HEK293 (cell line): ENCODE data around the gene OSTF1.

Source experiments
- CTCF ChIA-PET: fragments of 350-600 bp; formaldehyde crosslinking; extraction: SDS; loops from one replicate; lab custom pipeline; 2021; ENCODE audit warnings: antibody characterized with exemption; lab: Yijun Ruan, JAX
- POLR2A ChIA-PET: fragments of 300-600 bp; formaldehyde crosslinking; extraction: SDS; loops from one replicate; lab custom pipeline; 2020; ENCODE audit warnings: antibody characterized with exemption, inconsistent platforms; lab: Yijun Ruan, JAX
- H3K27ac ChIP-seq: fragments of 200-500 bp; sonication (Bioruptor generic); 2 replicates; pipeline ENCODE4 v1.5.1; 2014; ENCODE audit warnings: low read depth, low read length, control low read depth, inconsistent platforms; ENCODE audit errors: extremely low read depth
- H3K36me3 ChIP-seq, 2 experiments: fragments of 200-500 bp in 1 of 2; sonication (Bioruptor generic) in 1 of 2; 1 replicate in 1 of 2; 2 replicates in 1 of 2; pipeline ENCODE4 v1.5.1; 2014 to 2017; ENCODE audit warnings: inconsistent platforms in 2 of 2, low read length in 2 of 2; ENCODE audit not compliant: control insufficient read depth in 2 of 2, insufficient read depth in 1 of 2
- H3K4me1 ChIP-seq: fragments of 200-500 bp; sonication (Bioruptor generic); 2 replicates; pipeline ENCODE4 v1.5.1; 2014; ENCODE audit warnings: mild to moderate bottlenecking, low read length, inconsistent platforms; ENCODE audit not compliant: control insufficient read depth, insufficient read depth
- H3K4me3 ChIP-seq: 2 replicates; pipeline ENCODE4 v1.5.1; 2011; ENCODE audit warnings: low read depth, mild to moderate bottlenecking, control low read depth, low read length, moderate library complexity
- H3K9me3 ChIP-seq: fragments of 200-500 bp; sonication (Bioruptor generic); 2 replicates; pipeline ENCODE4 v1.5.1; 2014; ENCODE audit warnings: low read depth, low read length, inconsistent platforms; ENCODE audit not compliant: control insufficient read depth, insufficient read depth
- EGR2 ChIP-seq: fragments of 450-650 bp; formaldehyde crosslinking; IDR thresholded peaks from 2 replicates; pipeline ENCODE4 v1.5.1; 2016; ENCODE audit warnings: low read depth, missing biosample characterization, missing genetic modification characterization
- HOXA7 ChIP-seq: sonication (generic); formaldehyde crosslinking; IDR thresholded peaks from 2 replicates; pipeline ENCODE4 v1.8.1; 2022; ENCODE audit warnings: missing genetic modification reagents, borderline replicate concordance
- MEIS1 ChIP-seq: sonication (generic); formaldehyde crosslinking; IDR thresholded peaks from 2 replicates; pipeline ENCODE4 v1.8.1; 2022; ENCODE audit warnings: missing genetic modification reagents, mild to moderate bottlenecking, borderline replicate concordance
- PRDM6 ChIP-seq: fragments of 450-650 bp; formaldehyde crosslinking; IDR thresholded peaks from 2 replicates; pipeline ENCODE4 v1.5.1; 2017; ENCODE audit warnings: missing biosample characterization, missing genetic modification characterization
- REPIN1 ChIP-seq: fragments of 450-650 bp; formaldehyde crosslinking; IDR thresholded peaks from 2 replicates; pipeline ENCODE4 v1.5.1; 2017; ENCODE audit warnings: missing biosample characterization, missing genetic modification characterization, low read depth
- SP2 ChIP-seq: fragments of 450-650 bp; formaldehyde crosslinking; IDR thresholded peaks from 2 replicates; pipeline ENCODE4 v1.5.1; 2016; ENCODE audit warnings: missing biosample characterization, missing genetic modification characterization
- SP3 ChIP-seq: fragments of 450-650 bp; formaldehyde crosslinking; IDR thresholded peaks from 2 replicates; pipeline ENCODE4 v1.5.1; 2016; ENCODE audit warnings: missing biosample characterization, missing genetic modification characterization
- ZBTB20 ChIP-seq: fragments of 450-650 bp; formaldehyde crosslinking; IDR thresholded peaks from 2 replicates; pipeline ENCODE4 v1.5.1; 2016; ENCODE audit warnings: missing biosample characterization, missing genetic modification characterization
- ZBTB6 ChIP-seq: fragments of 450-650 bp; formaldehyde crosslinking; IDR thresholded peaks from 2 replicates; pipeline ENCODE4 v1.5.1; 2017; ENCODE audit warnings: missing biosample characterization, missing genetic modification characterization
- ZBTB8A ChIP-seq: fragments of 450-650 bp; formaldehyde crosslinking; IDR thresholded peaks from 2 replicates; pipeline ENCODE4 v1.5.1; 2016; ENCODE audit warnings: missing biosample characterization, missing genetic modification characterization
- ZNF10 ChIP-seq: fragments of 450-650 bp; formaldehyde crosslinking; IDR thresholded peaks from 2 replicates; pipeline ENCODE4 v1.5.1; 2017; ENCODE audit warnings: missing biosample characterization, missing genetic modification characterization
- ZNF16 ChIP-seq: fragments of 450-650 bp; formaldehyde crosslinking; IDR thresholded peaks from 2 replicates; pipeline ENCODE4 v1.5.1; 2016; ENCODE audit warnings: low read depth, missing biosample characterization, missing genetic modification characterization
- ZNF184 ChIP-seq: fragments of 450-650 bp; IDR thresholded peaks from 2 replicates; pipeline ENCODE4 v1.5.1; 2018; ENCODE audit warnings: missing biosample characterization, mild to moderate bottlenecking, missing genetic modification characterization
- ZNF202 ChIP-seq: fragments of 450-650 bp; formaldehyde crosslinking; IDR thresholded peaks from 2 replicates; pipeline ENCODE4 v1.5.1; 2016; ENCODE audit warnings: missing biosample characterization, missing genetic modification characterization, borderline replicate concordance
- ZNF223 ChIP-seq: fragments of 450-650 bp; formaldehyde crosslinking; IDR thresholded peaks from 2 replicates; pipeline ENCODE4 v1.5.1; 2016; ENCODE audit warnings: missing biosample characterization, missing genetic modification characterization
- ZNF248 ChIP-seq: fragments of 450-650 bp; formaldehyde crosslinking; IDR thresholded peaks from 2 replicates; pipeline ENCODE4 v1.5.1; 2017; ENCODE audit warnings: missing biosample characterization, missing genetic modification characterization
- ZNF274 ChIP-seq, 2 experiments: fragments of 200-500 bp in 1 of 2; fragments of 450-650 bp in 1 of 2; sonication (Bioruptor generic) in 1 of 2; formaldehyde crosslinking in 1 of 2; IDR thresholded peaks; 2 replicates each; pipeline versions ENCODE4 v1.5.1 to v1.6.1; 2014 to 2016; ENCODE audit warnings: borderline replicate concordance in 1 of 2, inconsistent platforms in 1 of 2, low read length in 1 of 2, missing biosample characterization in 1 of 2, missing genetic modification characterization in 1 of 2
- ZNF404 ChIP-seq: fragments of 450-650 bp; formaldehyde crosslinking; IDR thresholded peaks from 2 replicates; pipeline ENCODE4 v1.5.1; 2017; ENCODE audit warnings: missing biosample characterization, missing genetic modification characterization
- ZNF501 ChIP-seq: fragments of 450-650 bp; formaldehyde crosslinking; IDR thresholded peaks from 2 replicates; pipeline ENCODE4 v1.5.1; 2016; ENCODE audit warnings: missing biosample characterization, missing genetic modification characterization
- ZNF514 ChIP-seq: fragments of 450-650 bp; formaldehyde crosslinking; IDR thresholded peaks from 2 replicates; pipeline ENCODE4 v1.5.1; 2016; ENCODE audit warnings: missing biosample characterization, missing genetic modification characterization
- ZNF544 ChIP-seq: fragments of 450-650 bp; formaldehyde crosslinking; IDR thresholded peaks from 2 replicates; pipeline ENCODE4 v1.5.0; 2017; ENCODE audit warnings: missing biosample characterization, missing genetic modification characterization
- ZNF549 ChIP-seq: fragments of 450-650 bp; IDR thresholded peaks from 2 replicates; pipeline ENCODE4 v1.5.1; 2018; ENCODE audit warnings: missing biosample characterization, missing genetic modification characterization, mild to moderate bottlenecking, inconsistent platforms, moderate library complexity
- ZNF561 ChIP-seq: fragments of 450-650 bp; IDR thresholded peaks from 2 replicates; pipeline ENCODE4 v1.5.1; 2018; ENCODE audit warnings: missing biosample characterization, missing genetic modification characterization, borderline replicate concordance
- ZNF610 ChIP-seq: fragments of 450-650 bp; formaldehyde crosslinking; IDR thresholded peaks from 2 replicates; pipeline ENCODE4 v1.5.1; 2016; ENCODE audit warnings: missing biosample characterization, missing genetic modification characterization, borderline replicate concordance
- ZNF664 ChIP-seq: fragments of 450-650 bp; formaldehyde crosslinking; IDR thresholded peaks from 2 replicates; pipeline ENCODE4 v1.5.1; 2016; ENCODE audit warnings: missing biosample characterization, missing genetic modification characterization
- ZNF701 ChIP-seq: fragments of 450-650 bp; formaldehyde crosslinking; IDR thresholded peaks from 2 replicates; pipeline ENCODE4 v1.5.1; 2016; ENCODE audit warnings: missing biosample characterization, missing genetic modification characterization
- ZSCAN5A ChIP-seq: fragments of 450-650 bp; formaldehyde crosslinking; IDR thresholded peaks from 2 replicates; pipeline ENCODE4 v1.5.1; 2016; ENCODE audit warnings: missing biosample characterization, missing genetic modification characterization
- TF ChIP-seq, protein P1 (sequence below): fragments of 450-650 bp; formaldehyde crosslinking; optimal IDR thresholded peaks from 2 replicates; pipeline ENCODE3; 2016; ENCODE audit warnings: missing biosample characterization, mild to moderate bottlenecking, missing genetic modification characterization
- TF ChIP-seq, protein P2 (sequence below): fragments of 450-650 bp; formaldehyde crosslinking; IDR thresholded peaks from 2 replicates; pipeline ENCODE4 v1.5.1; 2017; ENCODE audit warnings: missing biosample characterization, missing genetic modification characterization

Gene OSTF1, protein sequence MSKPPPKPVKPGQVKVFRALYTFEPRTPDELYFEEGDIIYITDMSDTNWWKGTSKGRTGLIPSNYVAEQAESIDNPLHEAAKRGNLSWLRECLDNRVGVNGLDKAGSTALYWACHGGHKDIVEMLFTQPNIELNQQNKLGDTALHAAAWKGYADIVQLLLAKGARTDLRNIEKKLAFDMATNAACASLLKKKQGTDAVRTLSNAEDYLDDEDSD

DNA sequence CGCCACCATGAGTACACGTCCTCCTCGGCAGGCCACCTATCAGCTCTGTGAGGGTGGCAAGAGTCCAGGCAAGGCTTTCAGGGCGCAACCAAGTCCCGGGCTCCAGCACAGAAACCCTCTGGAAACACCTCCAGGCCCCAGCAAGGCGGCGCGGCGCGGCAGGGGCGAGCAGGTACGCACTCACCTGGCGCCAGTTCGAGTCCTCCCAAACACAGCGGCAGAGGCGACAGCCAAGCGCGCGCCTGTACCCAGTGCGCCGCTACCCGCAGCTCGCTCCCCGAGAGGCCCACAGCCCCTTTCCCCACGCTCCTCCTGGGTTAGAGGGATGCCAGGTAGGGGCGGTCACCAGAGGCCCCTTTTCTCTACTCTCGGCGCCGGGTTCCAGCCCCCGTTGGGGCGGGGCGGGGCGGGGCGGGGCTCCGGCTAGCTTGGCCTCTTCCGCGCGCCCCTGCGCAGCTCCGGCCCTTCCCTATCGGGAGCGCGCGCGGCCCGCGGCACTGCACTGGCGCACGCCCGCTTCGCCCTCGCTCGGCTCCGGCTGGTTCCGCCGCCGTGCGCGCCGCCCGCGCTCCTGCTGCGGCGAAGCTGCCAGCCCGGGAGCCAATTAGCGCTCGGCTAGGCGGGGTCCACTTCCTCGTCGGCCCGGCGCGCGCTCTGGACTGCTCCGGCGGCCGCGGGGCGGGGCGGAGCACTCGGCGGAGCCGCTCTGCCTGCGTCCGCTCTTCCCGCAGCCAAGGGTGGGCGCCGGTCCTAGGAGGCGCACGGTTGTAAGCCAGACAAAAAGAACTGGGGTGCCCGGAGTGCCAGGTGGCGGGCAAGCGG is at the start of gene OSTF1, which contains the start of gene NMRK1:
OSTF1 (plus strand) TSS at position 691 of the 822 bp plus-strand sequence. CDS start 179 bp downstream, outside the sequence.
NMRK1 (minus strand) TSS at position 332 of the 822 bp plus-strand sequence. CDS start 5,040 bp downstream, outside the sequence.
- H3K4me1 ChIP-seq, result 0 out of 2 replicates have a peak, but pooled peaks cover 7% of the 10 kb centered on the region
- POLR2A ChIA-PET, result interaction anchor here (0.7 to 2.3 kb wide), 7 partner anchors 9 to 1306 kb away, joined by 3 to 24 read pairs (median 4); partner anchors contain the start of genes C9orf40, CARNMT1 and RFK
- peak within 1 kb of the TSS; percentile 97 for H3K4me3 ChIP-seq
- H3K36me3 ChIP-seq, result no peaks in the 10 kb centered on the region
- H3K27ac ChIP-seq, result peak within 1 kb of the TSS; percentile 60; the same call in 1 of the 2 replicates
- CTCF ChIA-PET, result interaction anchor here (0.6 to 1.1 kb wide), 2 partner anchors 13 to 65 kb away, joined by 3 read pairs; no protein-coding TSS in a partner anchor
- no peaks in the 10 kb centered on the region for H3K9me3 ChIP-seq
- TF ChIP-seq ZNF404 (no peak), REPIN1 (tag by site-specific recombination) (0 out of 2 replicates have a peak, but pooled peaks have one; percentile 32), ZNF664 (tag by site-specific recombination) (no peak), ZNF16 (no peak), ZNF223 (tag by site-specific recombination) (no peak), ZNF274 (IDR thresholded peaks at IDR 0.05; ENCODE audit: low read length) (no peak), ZNF274 (tag by site-specific recombination; IDR thresholded peaks at IDR 0.05; ENCODE audit: borderline replicate concordance) (no peak), ZSCAN5A (tag by site-specific recombination) (no peak), ZBTB8A (peak; percentile 50), ZBTB6 (peak; percentile 83; the same call in 1 of the 2 replicates), EGR2 (tag by site-specific recombination) (no peak), SP3 (peak; percentile 58), ZNF544 (tag by site-specific recombination) (no peak), ZNF202 (no peak), ZNF549 (tag by site-specific recombination) (no peak), ZNF610 (tag by site-specific recombination) (peak; percentile 79; the same call in 1 of the 2 replicates), HOXA7 (CRISPR knock-in tag) (no peak), ZBTB20 (tag by site-specific recombination) (peak; percentile 91), MEIS1 (CRISPR knock-in tag) (no peak), ZNF701 (tag by site-specific recombination) (no peak), ZNF248 (tag by site-specific recombination) (no peak), ZNF561 (tag by site-specific recombination) (peak; percentile 27; the same call in 1 of the 2 replicates), PRDM6 (tag by site-specific recombination) (no peak), ZNF184 (tag by site-specific recombination) (no peak), ZNF501 (tag by site-specific recombination) (peak; percentile 49; the same call in 1 of the 2 replicates), ZNF10 (tag by site-specific recombination) (peak; percentile 45; the same call in 1 of the 2 replicates), ZNF514 (tag by site-specific recombination) (no peak), SP2 (peak; percentile 64)
- TF ChIP-seq, protein P1, sequence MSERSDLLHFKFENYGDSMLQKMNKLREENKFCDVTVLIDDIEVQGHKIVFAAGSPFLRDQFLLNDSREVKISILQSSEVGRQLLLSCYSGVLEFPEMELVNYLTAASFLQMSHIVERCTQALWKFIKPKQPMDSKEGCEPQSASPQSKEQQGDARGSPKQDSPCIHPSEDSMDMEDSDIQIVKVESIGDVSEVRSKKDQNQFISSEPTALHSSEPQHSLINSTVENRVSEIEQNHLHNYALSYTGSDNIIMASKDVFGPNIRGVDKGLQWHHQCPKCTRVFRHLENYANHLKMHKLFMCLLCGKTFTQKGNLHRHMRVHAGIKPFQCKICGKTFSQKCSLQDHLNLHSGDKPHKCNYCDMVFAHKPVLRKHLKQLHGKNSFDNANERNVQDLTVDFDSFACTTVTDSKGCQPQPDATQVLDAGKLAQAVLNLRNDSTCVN (tag by site-specific recombination), result peak; percentile 77
- TF ChIP-seq, protein P2, sequence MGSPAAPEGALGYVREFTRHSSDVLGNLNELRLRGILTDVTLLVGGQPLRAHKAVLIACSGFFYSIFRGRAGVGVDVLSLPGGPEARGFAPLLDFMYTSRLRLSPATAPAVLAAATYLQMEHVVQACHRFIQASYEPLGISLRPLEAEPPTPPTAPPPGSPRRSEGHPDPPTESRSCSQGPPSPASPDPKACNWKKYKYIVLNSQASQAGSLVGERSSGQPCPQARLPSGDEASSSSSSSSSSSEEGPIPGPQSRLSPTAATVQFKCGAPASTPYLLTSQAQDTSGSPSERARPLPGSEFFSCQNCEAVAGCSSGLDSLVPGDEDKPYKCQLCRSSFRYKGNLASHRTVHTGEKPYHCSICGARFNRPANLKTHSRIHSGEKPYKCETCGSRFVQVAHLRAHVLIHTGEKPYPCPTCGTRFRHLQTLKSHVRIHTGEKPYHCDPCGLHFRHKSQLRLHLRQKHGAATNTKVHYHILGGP (tag by site-specific recombination), result no peak
